Kidney (tissue), 14 donors: ENCODE data around the gene SMG6. TPM values are rescaled to one million over a fixed set of nuclear protein-coding genes. Genes with fewer than 3 reads are reported as not detected.
A peak's percentile ranks its signal among the peaks of the same experiment; 100 is the strongest.

Experiments
- DNase-seq, 5 donors: peaks; one replicate each; pipeline ENCODE4 v3.0.0-alpha.2; 2013 to 2020
- FAIRE-seq: peaks from 2 replicates; lab custom pipeline; 2012; peaks lifted over from hg19 to GRCh38; lab: Jason Lieb, UNC
- H3K27ac ChIP-seq, 2 donors: one replicate each; pipeline ENCODE4 v1.7.0; 2013; ENCODE audit warnings: low read depth in 2 of 2, low read length in 2 of 2, inconsistent platforms in 1 of 2
- H3K27me3 ChIP-seq: one replicate; pipeline ENCODE4 v1.7.1; 2013; ENCODE audit warnings: low read length, inconsistent platforms; ENCODE audit not compliant: control insufficient read depth, insufficient read depth
- H3K36me3 ChIP-seq, 3 donors: one replicate each; pipeline versions ENCODE4 v1.7.0 to v1.7.1; 2013; ENCODE audit warnings: low read length in 3 of 3, control low read depth in 1 of 3, inconsistent platforms in 1 of 3; ENCODE audit not compliant: insufficient read depth in 3 of 3, control insufficient read depth in 2 of 3
- H3K4me1 ChIP-seq, 3 donors: one replicate each; pipeline versions ENCODE4 v1.7.0 to v1.7.1; 2013; ENCODE audit warnings: low read length in 3 of 3, inconsistent platforms in 1 of 3, low read depth in 1 of 3; ENCODE audit not compliant: control insufficient read depth in 2 of 3, insufficient read depth in 2 of 3
- H3K4me3 ChIP-seq, 3 donors: one replicate each; pipeline versions ENCODE4 v1.7.0 to v1.8.1; 2013; ENCODE audit warnings: low read length in 3 of 3, control low read depth in 1 of 3, inconsistent platforms in 1 of 3
- H3K9ac ChIP-seq, 3 donors: one replicate each; pipeline versions ENCODE4 v1.7.0 to v1.7.1; 2013; ENCODE audit warnings: low read length in 3 of 3, control low read depth in 1 of 3, inconsistent platforms in 1 of 3
- H3K9me3 ChIP-seq, 3 donors: one replicate each; pipeline versions ENCODE4 v1.7.0 to v1.7.1; 2013; ENCODE audit warnings: low read length in 3 of 3, control low read depth in 1 of 3, inconsistent platforms in 1 of 3; ENCODE audit not compliant: control insufficient read depth in 2 of 3, insufficient read depth in 1 of 3
- CTCF ChIP-seq: IDR thresholded peaks from 3 replicates; pipeline ENCODE4 v1.5.1; 2012; ENCODE audit warnings: mild to moderate bottlenecking, moderate library complexity, borderline replicate concordance; ENCODE audit not compliant: insufficient read depth; ENCODE audit errors: extremely low read depth
- intact Hi-C: fragments of 100-400 bp; cut with DNase I; formaldehyde crosslinking; loops from one replicate; pipeline ENCODE4 v1.11.1; 2022
- polyA plus RNA-seq: library from polyadenylated mRNA; stranded (reverse); fragments of 350-450 nt; fragmentation: Illumina TruSeq; extraction: RNeasy Lipid Tissue Mini Kit (QIAGEN cat#74804); gene quantifications from one replicate; pipeline ENCODE4 v1.2.3, GENCODE V29; 2014; ENCODE audit warnings: low read depth, low replicate concordance; ENCODE audit not compliant: insufficient read depth
- total RNA-seq: library from RNA; stranded (reverse); fragmentation: NEBNext Ultra II Directional; extraction: Animal tissue kit (Norgen Biotek cat#: 25700); gene quantifications from one replicate; pipeline ENCODE4 v1.2.1, GENCODE V29; 2021
- donor health status: control.
- donor health status: control.
- donor health status: control.
- donor health status: control.
- donor health status: control.
- donor health status: DM: yes; HTN: yes; CAD: no.
- donor health status: Normal renal cell carcinoma (clear cell type).

Gene SMG6
- total and polyA plus RNA-seq, 2 donors from 2014 or later = 20.6 to 37.3 TPM

- Histone ChIP-seq H3K9me3 (no peaks in the 10 kb centered on the region), H3K4me3 (no peak overlapping the region), H3K4me1 (peaks cover 6 to 41% (median 13%) of the 10 kb centered on the region in 3 donors), H3K36me3 (no peaks in the 10 kb centered on the region), H3K9ac (peak overlapping the region in 1 of 3 donors; percentile 23), H3K27ac (no peak overlapping the region), H3K27me3 (no peaks in the 10 kb centered on the region)
- FAIRE-seq = no peak
- no peak for DNase-seq
- intact Hi-C loops = no loop called here
- TF ChIP-seq CTCF = no peak
These were observed 211.3 kb downstream of the SMG6 start for GRCh38 chr17:2092253-2092652.

GRCh38 chr17:2090804-2091534 is 212.6 kb downstream of the SMG6 start:
- no peak for FAIRE-seq
- Histone ChIP-seq H3K9me3 (no peaks in the 10 kb centered on the region), H3K4me1 (peaks cover 6 to 48% (median 13%) of the 10 kb centered on the region in 3 donors), H3K27ac (peak overlapping the region; percentile 18 to 59), H3K27me3 (no peaks in the 10 kb centered on the region), H3K4me3 (no peak overlapping the region), H3K9ac (no peak overlapping the region), H3K36me3 (peaks cover 0 to 4% (median 0%) of the 10 kb centered on the region in 3 donors)
- TF ChIP-seq CTCF = peak; percentile 3
- intact Hi-C loops = no loop called here
- peak in 4 of 5 donors; percentile 79 to 95 (median 83) for DNase-seq

GRCh38 chr17:2090210-2090641 is 213.4 kb downstream of the SMG6 start:
- Histone ChIP-seq H3K27me3 (no peaks in the 10 kb centered on the region), H3K36me3 (peaks cover 0 to 4% (median 0%) of the 10 kb centered on the region in 3 donors), H3K9ac (no peak overlapping the region), H3K9me3 (no peaks in the 10 kb centered on the region), H3K4me3 (no peak overlapping the region), H3K4me1 (peaks cover 8 to 53% (median 13%) of the 10 kb centered on the region in 3 donors), H3K27ac (peak overlapping the region in 1 of 2 donors; percentile 89)
- DNase-seq = peak in 1 of 5 donors; percentile 29
- no peak for TF ChIP-seq CTCF
- FAIRE-seq = no peak
- intact Hi-C loops = no loop called here
